IMR-90 (cell line): ENCODE data around the gene TGFBI. TPM values are rescaled to one million over a fixed set of nuclear protein-coding genes. Genes with fewer than 3 reads are reported as not detected.

ENCODE experiments used
- ATAC-seq: fragments of 200-7000 bp; cut with Tn5 transposase; 2 replicates; pipeline ENCODE4 v1.9.1; 2020; ENCODE audit warnings: low read depth, mild to moderate bottlenecking, moderate library complexity
- BruUV-seq: library from RNA; stranded (reverse); fragments of 400-500 nt; replicated peaks from 2 replicates; lab custom pipeline; 2021; lab: Mats Ljungman, UMichigan
- CTCF ChIA-PET: fragments of 300-600 bp; formaldehyde crosslinking; extraction: SDS; loops from one replicate; lab custom pipeline; 2021; ENCODE audit warnings: antibody characterized with exemption; lab: Yijun Ruan, JAX
- POLR2A ChIA-PET: fragments of 300-600 bp; sonication (Branson Sonifier 250); formaldehyde crosslinking; loops from one replicate; lab custom pipeline; 2022; ENCODE audit warnings: antibody characterized with exemption; ENCODE audit not compliant: unreplicated experiment; lab: Charles Lee
- DNase-seq: peaks from one replicate; pipeline ENCODE4 v3.0.0; 2013
- H2AFZ ChIP-seq: replicated peaks from 2 replicates; pipeline ENCODE3; 2013; ENCODE audit warnings: low read length, mild to moderate bottlenecking; ENCODE audit not compliant: poor library complexity
- H2AK5ac ChIP-seq: 2 replicates; pipeline ENCODE4 v1.6.1; 2013; ENCODE audit warnings: low read depth, low read length, inconsistent platforms
- H2AK9ac ChIP-seq: replicated peaks from 2 replicates; pipeline ENCODE3; 2013; ENCODE audit warnings: mild to moderate bottlenecking, low read depth, low read length, moderate library complexity; ENCODE audit not compliant: poor library complexity
- H2BK120ac ChIP-seq: 2 replicates; pipeline ENCODE4 v1.6.1; 2013; ENCODE audit warnings: low read depth, low read length, inconsistent platforms
- H2BK15ac ChIP-seq: 3 replicates; pipeline ENCODE4 v1.6.1; 2013; ENCODE audit warnings: low read depth, low read length, inconsistent platforms
- H2BK20ac ChIP-seq: 2 replicates; pipeline ENCODE4 v1.6.1; 2013; ENCODE audit warnings: low read depth, mild to moderate bottlenecking, inconsistent platforms, low read length, moderate library complexity
- H2BK5ac ChIP-seq: 2 replicates; pipeline ENCODE4 v1.6.1; 2013; ENCODE audit warnings: mild to moderate bottlenecking, low read depth, low read length, inconsistent platforms; ENCODE audit not compliant: poor library complexity, severe bottlenecking
- H3K14ac ChIP-seq: replicated peaks from 2 replicates; pipeline ENCODE4 v1.6.1; 2013; ENCODE audit warnings: low read depth, low read length, inconsistent platforms
- H3K18ac ChIP-seq: 2 replicates; pipeline ENCODE4 v1.6.1; 2013; ENCODE audit warnings: low read depth, low read length, control low read depth
- H3K23ac ChIP-seq: 2 replicates; pipeline ENCODE4 v1.6.1; 2013; ENCODE audit warnings: low read depth, low read length, inconsistent platforms
- H3K27ac ChIP-seq: 2 replicates; pipeline ENCODE4 v1.5.1; 2013; ENCODE audit warnings: mild to moderate bottlenecking, control low read depth, low read length; ENCODE audit not compliant: insufficient read depth
- H3K27me3 ChIP-seq: 2 replicates; pipeline ENCODE4 v1.6.1; 2013; ENCODE audit warnings: low read length; ENCODE audit not compliant: control insufficient read depth, insufficient read depth
- H3K36me3 ChIP-seq: 2 replicates; pipeline ENCODE4 v1.6.1; 2013; ENCODE audit warnings: low read length, mixed read lengths; ENCODE audit not compliant: control insufficient read depth, insufficient read depth
- H3K4ac ChIP-seq: 2 replicates; pipeline ENCODE4 v1.6.1; 2013; ENCODE audit warnings: low read depth, low read length, inconsistent platforms
- H3K4me1 ChIP-seq: 2 replicates; pipeline ENCODE4 v1.6.1; 2013; ENCODE audit warnings: low read length, mixed read lengths; ENCODE audit not compliant: control insufficient read depth, insufficient read depth
- H3K4me2 ChIP-seq: 2 replicates; pipeline ENCODE4 v1.6.1; 2013; ENCODE audit warnings: low read depth, mild to moderate bottlenecking, control low read depth, low read length, moderate library complexity
- H3K4me3 ChIP-seq: 2 replicates; pipeline ENCODE4 v1.5.1; 2013; ENCODE audit warnings: low read depth, mild to moderate bottlenecking, control low read depth, low read length, moderate library complexity; ENCODE audit not compliant: insufficient read depth
- H3K56ac ChIP-seq: 2 replicates; pipeline ENCODE4 v1.6.1; 2013; ENCODE audit warnings: low read length, inconsistent platforms; ENCODE audit not compliant: insufficient read depth; ENCODE audit errors: extremely low read depth
- H3K79me1 ChIP-seq, 2 experiments: 2 replicates each; pipeline ENCODE4 v1.6.1; 2013; ENCODE audit warnings: low read length in 2 of 2, inconsistent platforms in 1 of 2, low read depth in 1 of 2
- H3K9ac ChIP-seq: 2 replicates; pipeline ENCODE4 v1.6.1; 2013; ENCODE audit warnings: low read depth, low read length, control low read depth
- H3K9me1 ChIP-seq: 2 replicates; pipeline ENCODE4 v1.6.1; 2013; ENCODE audit warnings: low read length, inconsistent platforms; ENCODE audit not compliant: insufficient read depth
- H3K9me3 ChIP-seq: 2 replicates; pipeline ENCODE4 v1.6.1; 2013; ENCODE audit warnings: low read length; ENCODE audit not compliant: control insufficient read depth, insufficient read depth
- H4K20me1 ChIP-seq: 2 replicates; pipeline ENCODE4 v1.6.1; 2013; ENCODE audit warnings: low read length, inconsistent platforms; ENCODE audit not compliant: insufficient read depth
- H4K5ac ChIP-seq: 2 replicates; pipeline ENCODE4 v1.6.1; 2013; ENCODE audit warnings: mild to moderate bottlenecking, low read depth, low read length, control low read depth
- H4K8ac ChIP-seq, 2 experiments: 2 replicates each; pipeline ENCODE4 v1.6.1; 2013; ENCODE audit warnings: low read depth in 2 of 2, low read length in 2 of 2, control low read depth in 1 of 2, inconsistent platforms in 1 of 2
- H4K91ac ChIP-seq: 2 replicates; pipeline ENCODE4 v1.6.1; 2013; ENCODE audit warnings: low read depth, low read length, inconsistent platforms; ENCODE audit not compliant: insufficient read depth
- BHLHE40 ChIP-seq: fragments of 150-350 bp; IDR thresholded peaks from 2 replicates; pipeline ENCODE4 v1.6.1; 2016; ENCODE audit warnings: mild to moderate bottlenecking, low read depth, low read length
- CEBPB ChIP-seq: IDR thresholded peaks from 2 replicates; pipeline ENCODE4 v1.6.1; 2012; ENCODE audit warnings: low read depth, low read length, improper control_type of control experiment
- CHD1 ChIP-seq: IDR thresholded peaks from 2 replicates; pipeline ENCODE4 v1.6.1; 2012; ENCODE audit warnings: low read depth, low read length, improper control_type of control experiment
- CTCF ChIP-seq: conservative IDR thresholded peaks from 2 replicates; pipeline ENCODE4 v1.5.1; 2012; ENCODE audit warnings: mild to moderate bottlenecking, low read depth, low read length, improper control_type of control experiment
- FOS ChIP-seq: fragments of 150-350 bp; IDR thresholded peaks from 2 replicates; pipeline ENCODE4 v1.6.1; 2016; ENCODE audit warnings: low read depth, low read length
- MAFK ChIP-seq: IDR thresholded peaks from 2 replicates; pipeline ENCODE4 v1.6.1; 2012; ENCODE audit warnings: low read depth, low read length, improper control_type of control experiment
- MAZ ChIP-seq: IDR thresholded peaks from 2 replicates; pipeline ENCODE4 v1.6.1; 2012; ENCODE audit warnings: low read depth, mild to moderate bottlenecking, low read length, improper control_type of control experiment, moderate library complexity, borderline replicate concordance
- MXI1 ChIP-seq: IDR thresholded peaks from 2 replicates; pipeline ENCODE4 v1.6.1; 2012; ENCODE audit warnings: low read depth, mild to moderate bottlenecking, low read length, moderate library complexity, borderline replicate concordance
- NFE2L2 ChIP-seq: fragments of 150-350 bp; IDR thresholded peaks from 2 replicates; pipeline ENCODE4 v1.6.1; 2016; ENCODE audit warnings: low read depth, mild to moderate bottlenecking, low read length
- POLR2A ChIP-seq: IDR thresholded peaks from 2 replicates; pipeline ENCODE4 v1.6.1; 2012; ENCODE audit warnings: mild to moderate bottlenecking, low read depth, low read length
- RAD21 ChIP-seq: IDR thresholded peaks from 2 replicates; pipeline ENCODE4 v1.6.1; 2012; ENCODE audit warnings: low read length, improper control_type of control experiment
- RCOR1 ChIP-seq: IDR thresholded peaks from 2 replicates; pipeline ENCODE4 v1.6.1; 2012; ENCODE audit warnings: mild to moderate bottlenecking, low read length, improper control_type of control experiment; ENCODE audit not compliant: insufficient replicate concordance
- RFX5 ChIP-seq: IDR thresholded peaks from 2 replicates; pipeline ENCODE4 v1.8.0; 2012; ENCODE audit warnings: low read depth, mild to moderate bottlenecking, low read length, moderate library complexity
- SMC3 ChIP-seq: fragments of 150-350 bp; IDR thresholded peaks from 2 replicates; pipeline ENCODE4 v1.6.1; 2016; ENCODE audit warnings: low read depth, mild to moderate bottlenecking, antibody characterized with exemption, low read length, moderate library complexity
- WGBS, 2 experiments: methylation state at CpG; one replicate each; pipeline versions ENCODE4 v1.1.5 to v1.1.7; 2013; ENCODE audit warnings: missing lambda C conversion rate in 2 of 2; ENCODE audit not compliant: insufficient read length in 1 of 2; ENCODE audit errors: extremely low coverage in 2 of 2; 5-methylcytosine and 5-hydroxymethylcytosine counted together
- dilution Hi-C: fragments of 300-500 bp; cut with HindIII; formaldehyde crosslinking; loops from one replicate; pipeline ENCODE4 v1.14.3; 2018; ENCODE audit warnings: low sequenced_read_pairs; ENCODE audit not compliant: unreplicated experiment
- in situ Hi-C: fragments of 300-500 bp; cut with MboI; formaldehyde crosslinking; loops from 3 replicates; pipeline ENCODE4 v1.14.3; 2019; ENCODE audit warnings: low sequenced_read_pairs, inconsistent platforms, mixed read lengths
- intact Hi-C: fragments of 100-400 bp; cut with micrococcal nuclease; formaldehyde crosslinking; loops from 2 replicates; pipeline ENCODE4 v1.10.0; 2022
- polyA plus RNA-seq, 3 experiments: library from polyadenylated mRNA; depleted of rRNA; stranded (reverse); fragments of >200 nt; gene quantifications; 2 replicates each; pipeline ENCODE4 v1.2.3, GENCODE V29; 2012; ENCODE audit warnings: low replicate concordance in 1 of 3
- total RNA-seq: library from RNA; depleted of rRNA; stranded (reverse); fragments of >200 nt; gene quantifications from 2 replicates; pipeline ENCODE4 v1.2.3, GENCODE V29; 2012
- TF ChIP-seq, protein P1 (sequence below): fragments of 150-350 bp; IDR thresholded peaks from 2 replicates; pipeline ENCODE4 v1.6.1; 2016; ENCODE audit warnings: low read depth, mild to moderate bottlenecking, low read length, moderate library complexity, borderline replicate concordance
- TF ChIP-seq, protein P2 (sequence below): fragments of 150-350 bp; IDR thresholded peaks from 2 replicates; pipeline ENCODE4 v1.6.1; 2017; ENCODE audit warnings: mild to moderate bottlenecking, antibody characterized with exemption, low read length, low read depth

TGFBI gene
- total and polyA plus RNA-seq, 2 of the 4 experiments (the other 2 are of a cell fraction) = 618 to 1,551 TPM

GRCh38 chr5:135988546-135988945 is 40.2 kb upstream of the TGFBI start:
- 0 out of 4 replicates have a peak, but pooled peaks cover 0 to 6% of the 10 kb centered on the region in 2 experiments for H3K79me1 ChIP-seq
- intact Hi-C loops = loop anchor here (5.0 kb wide), 1 partner anchor 39 kb away; the partner anchor contains the start of gene TGFBI
- CTCF ChIA-PET = interaction anchor here (1.4 kb wide), 1 partner anchor 18 kb away, joined by 3 read pairs; no protein-coding TSS in a partner anchor

More at GRCh38 chr5:135988546-135988945, 40.2 kb upstream of the TGFBI start:
- Histone ChIP-seq H3K27ac (no peak overlapping the region), H4K20me1 (no peaks in the 10 kb centered on the region), H2AFZ (no peak overlapping the region), H2BK120ac (no peak overlapping the region), H3K9ac (no peak overlapping the region), H3K14ac (no peak overlapping the region), H2AK5ac (no peak overlapping the region), H3K9me3 (no peaks in the 10 kb centered on the region), H2BK20ac (no peak overlapping the region), H3K27me3 (no peaks in the 10 kb centered on the region), H3K18ac (no peak overlapping the region), H3K4me2 (no peak overlapping the region), H3K9me1 (peaks cover 6% of the 10 kb centered on the region), H3K23ac (no peak overlapping the region), H2BK15ac (no peak overlapping the region), H3K56ac (no peak overlapping the region), H3K36me3 (no peaks in the 10 kb centered on the region), H3K4me3 (no peak overlapping the region), H4K8ac (no peak overlapping the region), H3K4ac (no peak overlapping the region), H2BK5ac (no peak overlapping the region), H4K91ac (no peak overlapping the region), H4K5ac (no peak overlapping the region), H2AK9ac (no peak overlapping the region), H3K4me1 (peaks cover 17% of the 10 kb centered on the region)
- in situ Hi-C loops (no loop called here), dilution Hi-C loops (no loop called here)
- BruUV-seq = no TSS peak
- POLR2A ChIA-PET = no interaction called here
- no peak for DNase-seq
- no peak for TF ChIP-seq BHLHE40
- no peak for TF ChIP-seq RCOR1
- TF ChIP-seq, protein P1, sequence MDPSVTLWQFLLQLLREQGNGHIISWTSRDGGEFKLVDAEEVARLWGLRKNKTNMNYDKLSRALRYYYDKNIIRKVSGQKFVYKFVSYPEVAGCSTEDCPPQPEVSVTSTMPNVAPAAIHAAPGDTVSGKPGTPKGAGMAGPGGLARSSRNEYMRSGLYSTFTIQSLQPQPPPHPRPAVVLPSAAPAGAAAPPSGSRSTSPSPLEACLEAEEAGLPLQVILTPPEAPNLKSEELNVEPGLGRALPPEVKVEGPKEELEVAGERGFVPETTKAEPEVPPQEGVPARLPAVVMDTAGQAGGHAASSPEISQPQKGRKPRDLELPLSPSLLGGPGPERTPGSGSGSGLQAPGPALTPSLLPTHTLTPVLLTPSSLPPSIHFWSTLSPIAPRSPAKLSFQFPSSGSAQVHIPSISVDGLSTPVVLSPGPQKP = no peak
- TF ChIP-seq SMC3 = no peak
- TF ChIP-seq CTCF = no peak
- TF ChIP-seq CEBPB = no peak
- no peak for TF ChIP-seq CHD1
- TF ChIP-seq NFE2L2 = no peak
- no peak for TF ChIP-seq FOS
- no peak for TF ChIP-seq RAD21
- TF ChIP-seq POLR2A = no peak
- TF ChIP-seq MAZ = no peak
- TF ChIP-seq MAFK = no peak
- TF ChIP-seq MXI1 = no peak
- no peak for TF ChIP-seq RFX5
- TF ChIP-seq, protein P2, sequence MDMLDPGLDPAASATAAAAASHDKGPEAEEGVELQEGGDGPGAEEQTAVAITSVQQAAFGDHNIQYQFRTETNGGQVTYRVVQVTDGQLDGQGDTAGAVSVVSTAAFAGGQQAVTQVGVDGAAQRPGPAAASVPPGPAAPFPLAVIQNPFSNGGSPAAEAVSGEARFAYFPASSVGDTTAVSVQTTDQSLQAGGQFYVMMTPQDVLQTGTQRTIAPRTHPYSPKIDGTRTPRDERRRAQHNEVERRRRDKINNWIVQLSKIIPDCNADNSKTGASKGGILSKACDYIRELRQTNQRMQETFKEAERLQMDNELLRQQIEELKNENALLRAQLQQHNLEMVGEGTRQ = no peak
- ATAC-seq = no peak
- WGBS, 2 experiments = no CpG with 5 or more reads among the region's 3 CpGs
